Measurements from ENCODE around the gene PCNX4. TPM values are rescaled to one million over a fixed set of nuclear protein-coding genes. Genes with fewer than 3 reads are reported as not detected.

The PCNX4 gene
- polyA plus RNA-seq, 3 donors: 13.1 to 18.4 (median 16.7) TPM

DNA sequence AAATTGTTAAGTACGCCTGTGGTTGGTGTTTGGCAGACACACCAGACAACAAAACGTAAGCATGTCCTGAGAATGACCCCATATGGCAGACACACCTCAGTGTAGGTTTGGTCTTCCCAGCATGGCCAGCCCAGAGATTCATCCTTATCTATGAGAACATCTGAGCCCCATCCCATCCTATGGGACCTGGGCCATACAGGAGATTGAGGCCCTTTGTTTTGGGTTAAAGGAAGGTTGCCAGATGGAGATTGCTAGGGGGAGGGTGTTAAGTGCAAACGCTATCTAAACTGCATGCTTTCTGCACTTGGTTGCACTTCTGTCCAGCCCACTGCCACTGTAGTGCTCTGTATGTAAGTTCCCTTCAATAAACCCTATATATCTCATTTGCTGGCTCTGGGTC, 4.1 kb upstream of the PCNX4 start:
- DNase-seq: no peak
- H3K27ac ChIP-seq (ENCODE audit: low read depth in 1 of 2, low read length in 2 of 2): no peak overlapping the region
- no peak overlapping the region for H3K4me2 ChIP-seq (replicated peaks; ENCODE audit: extremely low read depth, low read length, poor library complexity, severe bottlenecking)
- peaks cover 12% of the 10 kb centered on the region for H3K4me1 Mint-ChIP-seq
- H3K4me1 ChIP-seq (ENCODE audit: control insufficient read depth in 1 of 2, insufficient read depth in 2 of 2, low read length in 2 of 2): peaks cover 5 to 6% of the 10 kb centered on the region in 2 donors
- peaks cover 2% of the 10 kb centered on the region for H3K79me2 ChIP-seq (ENCODE audit: insufficient read depth, low read length)
- no peak overlapping the region for H3K9ac ChIP-seq (ENCODE audit: insufficient read depth, low read length, poor library complexity, severe bottlenecking)
- no peaks in the 10 kb centered on the region for H3K36me3 Mint-ChIP-seq
- H3K27ac Mint-ChIP-seq: peak overlapping the region in 1 of 7 donors; percentile 53
- no peak overlapping the region for H3K4me3 ChIP-seq (replicated peaks in 1 of 3; ENCODE audit: low read depth in 2 of 3, low read length in 3 of 3)
- H3K27me3 Mint-ChIP-seq (ENCODE audit: low read depth in 3 of 3): no peaks in the 10 kb centered on the region
- TF ChIP-seq, protein P1, sequence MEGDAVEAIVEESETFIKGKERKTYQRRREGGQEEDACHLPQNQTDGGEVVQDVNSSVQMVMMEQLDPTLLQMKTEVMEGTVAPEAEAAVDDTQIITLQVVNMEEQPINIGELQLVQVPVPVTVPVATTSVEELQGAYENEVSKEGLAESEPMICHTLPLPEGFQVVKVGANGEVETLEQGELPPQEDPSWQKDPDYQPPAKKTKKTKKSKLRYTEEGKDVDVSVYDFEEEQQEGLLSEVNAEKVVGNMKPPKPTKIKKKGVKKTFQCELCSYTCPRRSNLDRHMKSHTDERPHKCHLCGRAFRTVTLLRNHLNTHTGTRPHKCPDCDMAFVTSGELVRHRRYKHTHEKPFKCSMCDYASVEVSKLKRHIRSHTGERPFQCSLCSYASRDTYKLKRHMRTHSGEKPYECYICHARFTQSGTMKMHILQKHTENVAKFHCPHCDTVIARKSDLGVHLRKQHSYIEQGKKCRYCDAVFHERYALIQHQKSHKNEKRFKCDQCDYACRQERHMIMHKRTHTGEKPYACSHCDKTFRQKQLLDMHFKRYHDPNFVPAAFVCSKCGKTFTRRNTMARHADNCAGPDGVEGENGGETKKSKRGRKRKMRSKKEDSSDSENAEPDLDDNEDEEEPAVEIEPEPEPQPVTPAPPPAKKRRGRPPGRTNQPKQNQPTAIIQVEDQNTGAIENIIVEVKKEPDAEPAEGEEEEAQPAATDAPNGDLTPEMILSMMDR (IDR thresholded peaks at IDR 0.05): no peak
- peaks cover 0 to 1% (median 0%) of the 10 kb centered on the region in 7 donors for H3K9me3 Mint-ChIP-seq
- H3K4me3 Mint-ChIP-seq: no peak overlapping the region
- H3K36me3 ChIP-seq (replicated peaks in 1 of 2; ENCODE audit: control insufficient read depth in 1 of 2, insufficient read depth in 2 of 2, low read length in 2 of 2): no peaks in the 10 kb centered on the region
- no peaks in the 10 kb centered on the region for H4K20me1 ChIP-seq (ENCODE audit: insufficient read depth, low read length)
- H3K9me3 ChIP-seq (replicated peaks in 1 of 2; ENCODE audit: control insufficient read depth in 1 of 2, insufficient read depth in 1 of 2, low read length in 2 of 2): no peaks in the 10 kb centered on the region
- no peaks in the 10 kb centered on the region for H3K27me3 ChIP-seq (ENCODE audit: control insufficient read depth in 2 of 2, insufficient read depth in 2 of 2, low read length in 2 of 2)
- H2AFZ ChIP-seq (ENCODE audit: insufficient read depth, low read depth, low read length, poor library complexity, severe bottlenecking): peak overlapping the region; percentile 6
- intact Hi-C loops (cut with micrococcal nuclease): no loop called here
- WGBS (ENCODE audit: insufficient coverage): 93% methylated on average over 3 of the region's 3 CpGs

DNA sequence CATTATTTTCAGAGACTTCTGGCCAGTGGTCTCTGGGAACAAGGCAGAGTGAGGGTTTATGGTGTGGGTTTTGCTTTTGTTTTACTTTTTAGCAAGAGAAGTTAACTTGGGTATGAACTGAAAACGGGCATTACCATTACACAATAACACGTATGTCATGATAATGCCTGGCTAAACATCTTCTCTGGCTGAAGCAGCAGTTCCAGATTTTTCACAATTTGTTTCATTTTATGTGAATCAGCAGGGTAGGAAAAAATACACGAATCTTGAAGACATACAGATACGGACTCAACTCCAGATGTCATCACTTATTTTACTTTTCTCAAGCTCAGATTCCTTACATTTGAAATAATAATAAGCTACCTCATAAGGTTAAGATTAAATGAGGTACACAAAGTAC, 2.5 kb upstream of the PCNX4 start:
- Mint-ChIP-seq H3K9me3 (peaks cover 0 to 3% (median 0%) of the 10 kb centered on the region in 7 donors), H3K27me3 (ENCODE audit: low read depth in 3 of 3) (no peaks in the 10 kb centered on the region), H3K4me3 (no peak overlapping the region), H3K36me3 (peaks cover 2 to 3% of the 10 kb centered on the region in 2 donors), H3K4me1 (peaks cover 26% of the 10 kb centered on the region), H3K27ac (peak overlapping the region in 2 of 7 donors; percentile 50 to 53)
- Histone ChIP-seq H2AFZ (ENCODE audit: insufficient read depth, low read depth, low read length, poor library complexity, severe bottlenecking) (peak overlapping the region; percentile 71), H4K20me1 (ENCODE audit: insufficient read depth, low read length) (no peaks in the 10 kb centered on the region), H3K4me3 (replicated peaks in 1 of 3; ENCODE audit: low read depth in 2 of 3, low read length in 3 of 3) (no peak overlapping the region), H3K36me3 (replicated peaks in 1 of 2; ENCODE audit: control insufficient read depth in 1 of 2, insufficient read depth in 2 of 2, low read length in 2 of 2) (no peaks in the 10 kb centered on the region), H3K27ac (ENCODE audit: low read depth in 1 of 2, low read length in 2 of 2) (no peak overlapping the region), H3K4me1 (ENCODE audit: control insufficient read depth in 1 of 2, insufficient read depth in 2 of 2, low read length in 2 of 2) (peaks cover 17 to 22% of the 10 kb centered on the region in 2 donors), H3K9ac (ENCODE audit: insufficient read depth, low read length, poor library complexity, severe bottlenecking) (no peak overlapping the region), H3K79me2 (ENCODE audit: insufficient read depth, low read length) (peaks cover 17% of the 10 kb centered on the region), H3K9me3 (replicated peaks in 1 of 2; ENCODE audit: control insufficient read depth in 1 of 2, insufficient read depth in 1 of 2, low read length in 2 of 2) (no peaks in the 10 kb centered on the region), H3K27me3 (ENCODE audit: control insufficient read depth in 2 of 2, insufficient read depth in 2 of 2, low read length in 2 of 2) (no peaks in the 10 kb centered on the region), H3K4me2 (replicated peaks; ENCODE audit: extremely low read depth, low read length, poor library complexity, severe bottlenecking) (no peak overlapping the region)
- TF ChIP-seq, protein P1 (IDR thresholded peaks at IDR 0.05): no peak
- DNase-seq: peak in 1 of 3 donors; percentile 6
- intact Hi-C loops (cut with micrococcal nuclease): no loop called here
- WGBS (ENCODE audit: insufficient coverage): no CpG with 5 or more reads among the region's 4 CpGs
